HG02973 (cell line): ENCODE results near the gene ARG2.

Experiments used
- ATAC-seq: cut with Tn5 transposase; IDR thresholded peaks from one replicate; pipeline ENCODE4 v1.9.1; 2021; ENCODE audit warnings: moderate library complexity; ENCODE audit not compliant: unreplicated experiment

ARG2 gene

DNA sequence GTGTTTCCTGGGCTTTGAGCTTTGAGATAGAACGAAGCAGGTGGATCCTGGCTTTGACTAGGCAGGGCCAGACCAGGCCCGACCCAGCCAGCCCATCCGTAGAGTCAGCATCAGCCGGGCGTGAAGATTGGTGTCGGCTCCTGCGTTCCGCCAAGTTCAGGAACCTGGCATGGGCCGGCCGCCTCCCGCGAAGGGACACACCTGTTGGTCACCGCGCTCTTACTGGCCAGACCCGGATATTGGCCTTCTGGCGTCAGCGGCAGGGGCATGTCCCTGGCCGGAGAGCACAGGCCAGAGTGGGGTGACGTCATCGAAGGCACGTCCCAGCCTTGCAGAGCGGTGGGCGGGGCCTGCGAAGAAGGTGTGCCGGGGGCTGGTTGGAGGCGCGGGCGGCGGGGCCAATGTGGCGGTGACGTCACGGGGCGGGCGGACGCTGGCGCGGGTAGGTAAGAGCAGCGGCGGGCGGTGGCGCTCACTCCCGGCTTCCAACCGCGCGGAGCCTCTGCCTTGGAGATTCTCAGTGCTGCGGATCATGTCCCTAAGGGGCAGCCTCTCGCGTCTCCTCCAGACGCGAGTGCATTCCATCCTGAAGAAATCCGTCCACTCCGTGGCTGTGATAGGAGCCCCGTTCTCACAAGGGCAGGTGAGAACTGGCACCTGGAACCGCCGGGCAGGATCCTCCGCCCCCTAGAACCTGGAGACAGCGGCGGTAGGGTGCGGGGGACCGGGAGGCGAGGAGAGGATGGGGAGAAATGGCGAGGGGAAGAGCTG lies at the start of gene ARG2:
Gene ARG2 (plus strand): TSS at position 475 of the 771 bp plus-strand sequence. CDS start 58 bp downstream, at position 533.
- ATAC-seq: peak; percentile 93

DNA sequence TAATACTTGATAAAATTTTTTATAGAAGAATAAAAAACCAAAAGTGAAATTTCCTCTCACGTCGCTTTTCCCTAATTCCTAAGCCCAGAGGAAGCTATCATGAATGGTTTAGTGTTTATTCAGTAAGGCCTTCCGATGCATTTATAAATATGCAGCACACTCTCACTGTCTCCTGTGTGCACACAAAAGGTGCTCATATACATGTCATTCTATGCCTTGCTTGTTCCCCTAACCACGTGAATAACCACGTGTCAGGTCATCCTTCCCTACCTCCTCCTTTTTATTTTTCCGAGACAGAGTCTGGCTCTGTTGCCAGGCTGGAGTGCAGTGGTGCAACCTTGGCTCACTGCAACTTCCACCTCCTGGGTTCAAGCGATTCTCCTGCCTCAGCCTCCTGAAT lies 49.3 kb upstream of the ARG2 start:
- no peak for ATAC-seq

DNA sequence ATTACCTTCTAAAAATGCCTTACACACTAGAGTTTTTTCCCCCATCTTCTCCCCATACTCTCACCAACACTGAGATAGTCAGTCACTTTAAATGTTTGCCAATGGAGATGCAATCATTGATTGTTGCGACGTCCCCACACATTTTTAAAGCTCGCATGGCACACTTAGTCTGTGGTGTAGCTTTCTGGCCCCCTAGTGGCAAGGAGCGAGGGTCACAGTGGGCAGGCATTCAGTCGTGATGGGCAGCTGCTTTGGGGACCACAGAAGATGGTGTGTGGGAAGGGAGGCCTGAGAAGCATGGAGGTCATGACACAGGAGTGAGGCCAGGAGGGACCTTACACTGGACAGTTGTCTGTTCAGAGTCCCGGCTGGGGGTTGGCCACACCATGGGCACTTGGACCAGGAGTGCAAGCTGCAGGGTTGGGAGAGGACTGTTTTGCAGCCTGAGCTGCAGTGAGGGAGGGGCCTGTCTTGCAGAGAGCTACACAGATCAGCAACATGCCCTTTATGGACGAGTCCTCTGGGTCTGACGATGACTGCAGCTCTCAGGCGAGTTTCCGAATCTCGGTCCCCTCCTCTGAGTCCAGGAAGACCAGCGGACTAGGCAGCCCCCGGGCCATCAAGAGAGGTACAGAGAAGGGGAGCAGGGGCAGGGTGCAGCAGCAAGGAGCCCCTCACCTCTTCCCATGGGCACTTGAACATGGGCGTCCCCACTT lies 48.3 kb upstream of the ARG2 start:
- no peak for ATAC-seq

DNA sequence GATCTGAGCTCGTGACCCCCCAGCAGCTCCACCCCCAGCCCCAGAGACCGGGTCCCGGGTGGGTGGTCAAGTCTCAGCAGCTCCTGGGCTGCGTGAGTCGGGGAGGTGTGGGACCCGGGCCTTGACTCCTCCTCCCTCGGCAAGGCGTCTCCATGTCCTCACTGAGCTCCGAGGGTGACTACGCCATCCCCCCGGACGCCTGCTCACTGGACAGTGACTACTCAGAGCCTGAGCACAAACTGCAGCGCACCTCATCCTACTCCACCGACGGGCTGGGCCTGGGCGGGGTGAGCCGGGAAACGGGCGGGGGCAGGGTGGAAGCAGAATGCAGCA lies 47.8 kb upstream of the ARG2 start:
- no peak for ATAC-seq

DNA sequence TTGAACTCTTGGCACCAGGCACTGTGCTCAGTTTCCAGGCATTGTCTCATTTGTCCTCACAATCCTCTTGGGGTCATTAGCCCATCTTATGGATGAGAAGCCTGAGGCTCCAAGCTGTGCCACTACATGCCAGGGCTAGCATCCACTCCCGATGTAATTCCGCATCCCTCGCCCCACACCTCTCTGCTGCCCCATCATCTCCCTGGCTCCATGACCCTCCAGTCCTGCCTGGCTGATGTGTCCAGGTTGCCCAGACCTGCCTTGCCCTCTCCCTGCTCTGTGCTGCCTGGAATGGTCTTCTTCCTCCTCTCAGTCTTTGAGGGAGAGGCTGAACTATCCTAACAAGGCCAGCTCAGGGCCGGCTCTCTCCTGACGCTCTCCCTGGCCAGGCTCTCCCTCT lies 47.1 kb upstream of the ARG2 start:
- no peak for ATAC-seq

DNA sequence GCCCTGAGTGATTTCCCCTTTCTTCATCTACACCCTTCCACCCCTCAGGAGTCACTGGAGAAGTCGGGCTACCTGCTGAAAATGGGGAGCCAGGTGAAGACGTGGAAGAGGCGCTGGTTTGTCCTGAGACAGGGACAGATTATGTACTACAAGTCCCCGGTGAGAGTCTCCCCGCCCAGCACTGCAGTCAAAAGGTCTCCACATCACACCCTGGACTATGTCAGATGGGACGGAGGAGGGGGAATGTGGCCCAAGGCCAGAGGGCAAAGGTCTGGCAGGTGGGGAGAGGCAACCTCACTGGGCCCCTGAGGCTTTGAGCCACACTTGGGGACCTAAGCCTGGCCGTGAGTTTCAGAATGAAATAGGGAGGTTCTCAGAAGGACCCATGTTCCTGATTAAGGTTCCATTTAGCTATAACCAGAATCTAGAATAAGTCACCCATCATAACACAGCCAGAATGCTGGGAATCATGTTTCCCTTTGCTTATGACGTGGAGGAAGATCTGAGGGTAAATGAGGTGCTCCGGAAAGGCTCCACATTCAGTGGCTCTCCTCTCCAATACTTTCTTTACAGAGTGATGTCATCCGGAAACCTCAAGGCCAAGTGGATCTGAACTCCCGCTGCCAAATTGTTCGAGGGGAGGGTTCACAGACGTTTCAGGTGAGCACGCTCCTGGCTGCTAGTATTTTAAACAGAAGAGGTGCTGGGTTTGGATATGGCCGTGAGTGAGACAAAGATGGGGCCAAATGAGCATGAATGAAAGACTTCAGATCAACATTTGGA lies 46.3 kb upstream of the ARG2 start:
- ATAC-seq: no peak

DNA sequence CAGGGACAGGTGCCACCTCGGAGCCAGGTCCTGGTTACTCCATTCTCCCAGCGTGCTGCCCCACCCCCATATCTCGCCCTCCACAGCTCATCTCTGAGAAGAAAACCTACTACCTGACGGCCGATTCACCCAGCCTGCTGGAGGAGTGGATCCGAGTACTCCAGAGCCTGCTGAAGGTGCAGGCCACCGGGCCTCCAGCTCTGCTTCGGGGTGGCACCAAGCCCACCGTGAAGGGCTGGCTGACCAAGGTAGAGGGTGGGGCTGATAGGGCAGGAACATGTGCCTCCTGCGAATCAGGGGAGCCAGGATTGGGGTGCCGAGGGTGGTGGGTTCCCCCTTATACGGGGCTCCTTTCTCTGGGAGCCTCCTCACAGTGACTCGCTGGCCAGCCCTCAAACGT lies 45.6 kb upstream of the ARG2 start:
- no peak for ATAC-seq

DNA sequence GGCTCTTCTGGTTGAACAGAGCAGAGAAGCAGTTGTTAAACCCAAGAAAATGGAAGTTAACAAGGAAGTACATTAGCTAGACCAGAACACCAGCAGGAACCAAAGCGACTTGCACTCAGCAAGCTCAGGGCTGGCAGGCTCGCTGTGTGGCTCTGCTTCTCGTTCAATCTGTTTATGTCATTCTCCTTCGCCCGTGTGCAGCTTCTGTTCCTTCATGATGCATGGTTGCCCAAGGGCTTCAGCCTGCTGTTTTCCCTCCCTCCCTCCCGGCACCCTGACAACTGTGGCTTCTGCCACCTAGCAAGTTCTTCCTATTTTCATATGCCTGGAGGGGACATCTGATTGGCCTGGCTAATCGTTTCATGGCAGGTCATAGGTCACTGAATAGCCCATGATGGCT lies 44.9 kb upstream of the ARG2 start:
- no peak for ATAC-seq

DNA sequence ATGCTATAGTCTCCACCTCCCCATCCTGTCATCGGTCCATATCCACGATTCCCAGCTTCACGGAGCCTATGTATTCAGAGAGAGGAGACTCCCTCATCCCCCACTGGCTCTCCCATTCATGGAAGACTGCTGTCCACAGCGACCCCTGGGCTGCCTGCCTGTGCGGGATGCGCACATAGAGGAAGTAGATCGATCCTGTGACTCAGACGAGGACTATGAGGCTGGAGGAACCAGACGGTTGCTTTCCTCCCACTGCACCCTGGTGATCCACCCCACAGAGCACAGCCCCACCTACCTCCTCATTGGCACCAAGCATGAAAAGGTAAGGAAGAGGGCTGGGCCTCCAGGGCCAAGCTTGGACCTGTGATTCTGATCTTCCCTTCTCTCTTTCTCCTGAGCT lies 44.0 kb upstream of the ARG2 start:
- ATAC-seq: no peak

DNA sequence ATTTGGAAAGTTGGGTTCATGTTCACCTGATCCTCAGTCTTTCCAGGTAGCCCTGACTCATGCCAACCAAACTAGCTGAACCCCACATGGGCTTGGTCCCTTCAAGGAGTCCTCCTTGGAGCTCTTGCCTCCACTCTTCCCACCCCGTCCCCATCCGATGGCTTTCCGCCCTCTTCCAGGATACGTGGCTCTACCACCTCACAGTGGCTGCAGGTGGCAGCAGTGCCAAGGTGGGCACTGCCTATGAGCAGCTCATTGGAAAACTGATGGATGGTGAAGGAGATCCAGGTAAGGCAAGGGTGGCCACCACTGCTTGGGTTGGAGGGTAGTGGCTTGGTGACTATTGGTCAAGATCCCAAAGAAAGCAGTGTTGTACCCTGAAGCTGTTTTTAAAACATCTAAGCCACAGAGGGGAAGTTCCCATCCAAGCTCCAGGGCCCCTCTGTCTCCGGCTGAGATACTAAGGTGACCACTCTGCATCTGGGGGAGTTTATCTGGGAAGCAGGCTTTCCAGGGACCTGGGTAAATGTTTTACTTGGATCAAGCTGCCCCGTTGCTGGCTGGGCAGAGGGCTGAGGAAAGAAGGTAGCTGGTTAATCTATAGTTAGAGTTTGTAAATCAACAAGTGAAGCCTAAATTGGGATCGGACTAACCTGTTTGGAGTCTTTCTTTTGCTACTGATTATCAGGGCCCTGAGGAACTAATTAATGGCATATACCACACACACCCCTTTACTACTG lies 43.3 kb upstream of the ARG2 start:
- ATAC-seq: no peak

DNA sequence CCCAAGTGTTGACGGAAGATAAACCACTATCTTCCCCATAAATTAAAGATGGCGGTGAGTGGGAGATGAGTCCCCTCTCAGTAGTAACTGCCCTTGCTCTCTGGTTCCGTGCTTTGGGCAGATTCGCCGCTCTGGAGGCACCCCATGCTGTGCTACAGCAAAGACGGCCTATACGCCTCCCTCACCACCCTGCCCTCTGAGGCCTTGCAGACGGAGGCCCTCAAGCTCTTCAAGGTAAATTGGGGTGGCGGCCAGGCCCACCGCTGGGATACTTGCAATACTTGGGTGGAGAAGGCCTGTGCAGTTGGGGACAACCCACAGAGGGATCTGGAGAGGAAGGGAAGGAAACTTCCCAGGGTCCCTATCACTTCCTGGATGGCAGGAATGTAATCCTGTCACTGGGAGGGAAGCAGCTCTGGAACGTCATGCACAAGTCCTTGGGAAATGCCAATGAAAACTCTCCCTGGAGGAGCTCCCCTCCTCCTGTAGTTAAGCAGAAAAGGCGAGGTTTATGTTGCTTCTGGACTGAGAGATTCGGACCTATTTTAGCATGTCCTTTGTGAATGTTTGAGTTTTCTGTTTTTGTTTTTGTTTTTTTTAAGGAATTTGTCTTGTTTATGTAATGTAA lies 42.4 kb upstream of the ARG2 start:
- no peak for ATAC-seq

DNA sequence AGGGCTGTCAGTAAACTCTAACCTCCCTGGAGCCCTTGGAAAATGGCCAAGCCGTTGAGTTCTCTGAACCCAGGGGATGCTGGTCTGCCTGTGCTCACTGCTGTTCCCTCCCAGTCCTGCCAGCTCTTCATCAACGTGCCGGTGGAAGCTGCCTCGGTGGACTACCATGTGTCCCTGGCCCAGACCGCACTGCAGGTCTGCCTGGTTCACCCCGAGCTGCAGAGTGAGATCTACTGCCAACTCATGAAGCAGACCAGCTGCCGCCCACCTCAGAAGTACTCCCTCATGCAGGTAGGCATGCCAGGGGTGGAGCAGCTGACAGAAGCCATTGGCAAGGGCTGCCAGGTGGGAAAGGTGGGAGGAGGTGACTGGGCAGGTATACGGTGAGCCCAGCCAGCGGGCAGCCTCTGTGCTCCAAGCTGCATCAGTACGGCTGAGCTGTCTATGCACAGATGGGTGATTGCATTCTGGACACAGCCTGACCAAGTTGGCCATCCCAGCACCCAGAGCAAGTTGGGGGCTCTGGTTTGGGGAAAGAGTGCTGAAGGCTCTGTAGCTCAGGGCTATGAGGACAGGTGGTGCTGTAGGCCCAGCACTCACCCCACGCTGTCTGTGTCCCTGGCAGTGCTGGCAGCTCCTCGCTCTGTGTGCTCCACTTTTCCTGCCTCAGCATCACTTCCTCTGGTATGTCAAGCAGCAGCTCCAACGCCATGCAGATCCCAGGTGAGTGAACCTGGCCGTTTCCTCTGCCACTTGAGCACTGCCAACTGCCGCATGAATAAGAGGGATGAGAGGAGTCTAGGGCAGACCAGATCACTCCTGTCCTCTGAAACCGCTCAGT lies 41.6 kb upstream of the ARG2 start:
- no peak for ATAC-seq

DNA sequence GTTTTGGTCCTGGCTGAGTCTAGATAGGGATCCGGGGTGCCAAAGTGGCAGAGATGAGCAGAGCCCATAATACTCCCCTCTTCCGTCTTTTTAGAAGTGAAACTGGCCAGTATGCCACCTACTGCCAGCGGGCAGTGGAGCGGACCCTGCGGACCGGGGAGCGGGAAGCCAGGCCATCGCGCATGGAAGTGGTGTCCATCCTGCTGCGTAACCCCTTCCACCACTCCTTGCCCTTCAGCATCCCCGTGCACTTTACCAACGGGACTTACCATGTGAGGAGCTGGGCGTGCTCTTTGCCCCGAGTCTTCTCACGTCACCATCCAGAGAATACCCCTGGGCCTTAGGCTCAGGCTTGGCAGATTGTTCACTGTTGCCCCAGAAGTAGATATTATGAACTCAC lies 40.7 kb upstream of the ARG2 start:
- ATAC-seq: no peak

DNA sequence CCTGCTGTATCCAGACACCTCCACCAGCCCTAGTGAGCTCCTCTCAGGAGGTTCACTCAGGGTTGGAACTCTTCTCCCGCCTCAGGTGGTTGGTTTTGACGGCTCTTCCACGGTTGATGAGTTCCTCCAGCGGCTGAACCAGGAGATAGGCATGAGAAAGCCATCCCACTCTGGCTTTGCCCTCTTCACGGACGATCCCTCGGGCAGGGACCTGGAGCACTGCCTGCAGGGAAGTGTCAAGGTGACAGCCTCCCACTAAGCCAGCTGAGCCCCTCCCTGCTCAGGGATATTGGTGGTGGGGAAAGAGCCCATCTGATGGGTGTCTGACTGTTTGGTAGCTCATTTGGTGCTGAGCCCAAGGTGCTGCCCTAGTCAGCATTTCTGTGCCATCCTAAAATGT lies 40.1 kb upstream of the ARG2 start:
- ATAC-seq: no peak

DNA sequence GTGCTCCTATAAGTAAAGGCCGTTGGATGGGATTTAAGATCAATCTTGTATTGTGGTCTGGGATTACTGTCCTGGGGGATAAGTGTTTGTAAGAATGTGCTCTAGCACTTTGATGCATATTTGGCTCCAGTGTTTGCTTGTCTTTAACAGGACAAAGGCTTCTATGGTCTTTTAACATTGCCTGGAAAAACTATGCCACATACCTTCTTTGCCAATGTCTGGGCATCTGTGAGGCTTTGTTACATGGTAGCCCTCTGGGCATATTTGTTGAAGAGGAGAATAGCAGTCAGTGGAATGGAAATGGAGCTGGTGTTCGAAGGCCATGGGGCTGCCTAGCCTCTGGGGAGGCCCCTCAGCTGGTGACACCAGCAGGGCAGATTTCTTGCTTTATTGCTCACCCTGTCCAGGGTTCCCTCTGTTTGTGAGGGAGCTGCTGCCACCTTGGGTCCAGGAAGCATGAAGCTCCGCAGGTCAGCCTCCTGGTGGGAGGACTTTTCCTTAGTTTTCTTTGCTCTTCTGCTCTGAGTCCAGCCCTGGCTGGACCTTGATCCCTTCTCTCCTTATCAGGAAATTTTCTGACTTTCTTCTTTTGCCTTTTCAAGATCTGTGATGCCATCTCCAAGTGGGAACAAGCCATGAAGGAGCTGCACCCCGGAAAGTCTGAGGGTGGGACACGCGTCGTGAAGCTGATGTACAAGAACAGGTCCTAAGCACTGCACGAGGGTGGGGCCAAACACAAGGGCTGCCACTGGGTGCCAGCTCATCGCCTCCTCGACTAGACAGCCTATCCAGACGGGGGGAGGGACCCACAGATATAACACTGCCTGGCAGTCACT lies 39.2 kb upstream of the ARG2 start:
- ATAC-seq: no peak

DNA sequence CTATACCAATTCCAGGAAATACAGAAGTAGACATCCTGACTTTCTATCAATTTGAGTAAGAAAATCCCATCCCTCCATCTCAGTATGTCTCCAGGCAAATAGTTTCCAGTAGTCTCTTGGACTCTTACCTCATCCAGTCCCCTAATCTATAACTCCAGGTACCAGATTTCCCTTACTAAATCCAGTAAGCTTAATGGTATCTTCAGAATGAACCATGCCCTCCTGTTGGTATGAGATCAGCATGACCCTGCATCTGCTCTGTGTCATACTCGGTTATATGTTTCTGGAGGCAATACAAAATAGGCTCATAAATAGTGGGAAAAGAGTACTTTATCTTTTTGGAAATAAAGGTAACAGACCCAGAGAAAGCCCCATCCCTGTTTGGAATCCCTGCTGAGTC lies 38.1 kb upstream of the ARG2 start:
- ATAC-seq: no peak

DNA sequence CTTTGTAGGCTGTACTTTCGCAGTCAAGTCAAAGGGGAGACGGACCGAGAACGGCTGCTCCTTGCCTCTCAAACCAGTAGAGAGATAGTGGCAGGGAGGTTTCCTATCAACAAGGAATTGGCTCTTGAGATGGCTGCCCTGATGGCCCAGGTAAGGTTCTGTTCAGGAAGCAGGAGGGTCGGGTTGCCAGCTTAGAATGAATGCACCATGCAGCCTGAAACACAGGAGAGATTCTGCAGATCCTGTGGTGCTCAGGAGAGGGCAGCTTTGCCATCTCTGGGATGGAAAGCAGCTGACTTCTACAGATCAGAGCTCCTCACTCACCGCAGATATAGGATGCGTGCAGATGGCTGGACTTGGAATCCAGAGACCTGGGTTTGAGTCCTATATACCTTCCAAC lies 37.7 kb upstream of the ARG2 start:
- no peak for ATAC-seq

DNA sequence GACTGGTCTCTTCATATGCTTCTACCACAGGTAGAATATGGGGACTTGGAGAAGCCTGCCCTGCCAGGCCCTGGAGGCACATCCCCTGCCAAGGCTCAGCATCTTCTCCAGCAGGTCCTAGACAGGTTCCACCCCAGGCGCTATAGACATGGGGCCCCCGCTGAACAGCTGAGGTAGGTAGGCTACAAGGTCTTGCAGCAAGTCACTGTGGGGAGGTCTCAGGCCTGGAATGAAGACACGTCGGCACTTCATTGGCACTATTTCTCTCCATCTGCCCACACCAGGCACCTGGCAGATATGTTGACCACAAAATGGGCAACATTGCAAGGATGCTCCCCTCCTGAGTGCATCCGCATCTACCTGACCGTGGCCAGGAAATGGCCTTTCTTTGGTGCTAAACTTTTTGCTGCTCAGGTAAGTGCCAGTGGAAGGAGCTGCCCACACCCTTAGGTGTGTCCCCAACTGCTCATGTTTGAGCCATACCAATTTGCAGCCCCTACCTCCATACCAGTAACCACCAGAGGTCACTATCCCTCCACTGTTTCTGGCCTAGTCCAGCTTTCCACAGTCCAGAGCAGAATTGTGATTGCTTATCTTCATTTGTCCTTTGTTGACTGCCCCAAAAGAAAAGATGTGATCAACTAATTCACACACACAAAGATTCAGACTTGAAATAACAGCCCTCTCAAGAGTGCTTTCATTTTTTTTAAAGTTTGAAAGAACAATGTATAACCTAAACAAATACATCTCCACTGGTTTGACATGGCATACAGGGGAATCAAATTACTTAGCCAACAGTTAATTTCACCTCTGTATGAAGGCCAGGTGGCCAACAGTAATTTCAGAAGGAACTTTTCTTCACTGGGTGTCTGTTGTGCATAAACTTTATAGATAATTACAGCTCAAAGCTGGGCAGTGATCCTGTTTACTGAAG lies 35.7 kb upstream of the ARG2 start:
- no peak for ATAC-seq
